HG03521 (cell line): Measurements from ENCODE around the gene GOLGB1.
"Not testable (repeated sequence)": the region's sequence is repeated elsewhere in the genome, so short reads cannot be mapped to it uniquely, and the experiment has no call there.

Source experiments
- ATAC-seq: cut with Tn5 transposase; IDR thresholded peaks from one replicate; pipeline ENCODE4 v1.9.1; 2021; ENCODE audit warnings: mild to moderate bottlenecking, moderate library complexity; ENCODE audit not compliant: unreplicated experiment

GOLGB1 gene

GRCh38 chr3:121696186-121696585 is 53.4 kb downstream of the GOLGB1 start:
- no peak for ATAC-seq

- ATAC-seq: no peak
Measured at GRCh38 chr3:121692010-121692699, 57.4 kb downstream of the GOLGB1 start.

GRCh38 chr3:121690777-121691405 is 58.6 kb downstream of the GOLGB1 start:
- ATAC-seq: peak; percentile 56

GRCh38 chr3:121688747-121689146 is 60.8 kb downstream of the GOLGB1 start:
- not testable (repeated sequence) for ATAC-seq

- no peak for ATAC-seq
Measured at GRCh38 chr3:121681792-121682191, 67.7 kb downstream of the GOLGB1 start.

GRCh38 chr3:121677141-121677540 is 72.4 kb downstream of the GOLGB1 start:
- ATAC-seq: no peak

- ATAC-seq: no peak
Measured at GRCh38 chr3:121670676-121671075, 78.9 kb downstream of the GOLGB1 start.

- no peak for ATAC-seq
Measured at GRCh38 chr3:121667333-121667732, 82.2 kb downstream of the GOLGB1 start.

GRCh38 chr3:121665488-121665887 is 84.1 kb downstream of the GOLGB1 start:
- no peak for ATAC-seq

GRCh38 chr3:121663171-121663847 is 86.2 kb downstream of the GOLGB1 start:
- ATAC-seq: no peak

- ATAC-seq: no peak
Measured at GRCh38 chr3:121662742-121663141, 86.8 kb downstream of the GOLGB1 start.

- no peak for ATAC-seq
Measured at GRCh38 chr3:121661376-121661775, 88.2 kb downstream of the GOLGB1 start.

- ATAC-seq: peak; percentile 79
Measured at GRCh38 chr3:121660356-121661171, 89.0 kb downstream of the GOLGB1 start, which contains the start of gene HCLS1. TSS of gene HCLS1 (minus strand) at chr3:121660903. CDS start at chr3:121658347, 2,556 bp downstream.

GRCh38 chr3:121659586-121659985 is 90.0 kb downstream of the GOLGB1 start:
- ATAC-seq: no peak

- ATAC-seq: no peak
Measured at GRCh38 chr3:121658716-121659435, 90.7 kb downstream of the GOLGB1 start.

- ATAC-seq: no peak
Measured at GRCh38 chr3:121654493-121655385, 94.8 kb downstream of the GOLGB1 start.

GRCh38 chr3:121651684-121652083 is 97.9 kb downstream of the GOLGB1 start:
- ATAC-seq: no peak

- ATAC-seq: no peak
Measured at GRCh38 chr3:121649645-121650044, 99.9 kb downstream of the GOLGB1 start.

- no peak for ATAC-seq
Measured at GRCh38 chr3:121648219-121648958, 101.2 kb downstream of the GOLGB1 start.
